Activated B cell treated with CpG ODN at 0.5 μM for 24 hours (primary cell): ENCODE measurements around the gene RTL3. TPM values are rescaled to one million over a fixed set of nuclear protein-coding genes. Genes with fewer than 3 reads are reported as not detected.

ENCODE experiments used
- ATAC-seq: fragments of 200-7000 bp; cut with Tn5 transposase; one replicate; pipeline ENCODE4 v1.10.0; 2021; ENCODE audit warnings: low read depth, mild to moderate bottlenecking, moderate library complexity
- CTCF ChIA-PET: fragments of 350-600 bp; sonication (Branson Sonifier 250); formaldehyde crosslinking; loops from one replicate; lab custom pipeline; 2021; ENCODE audit warnings: antibody characterized with exemption; lab: Charles Lee
- POLR2A ChIA-PET: fragments of 350-600 bp; sonication (Branson Sonifier 250); formaldehyde crosslinking; loops from one replicate; lab custom pipeline; 2021; ENCODE audit warnings: antibody characterized with exemption; lab: Charles Lee
- DNase-seq: peaks from one replicate; pipeline ENCODE4 v3.0.0; 2022
- H3K27ac Mint-ChIP-seq: one replicate; pipeline ENCODE4 v1.8.0; 2020; ENCODE audit warnings: mixed read lengths
- H3K27me3 Mint-ChIP-seq: one replicate; pipeline ENCODE4 v1.8.0; 2021; ENCODE audit warnings: mixed read lengths
- H3K36me3 Mint-ChIP-seq: one replicate; pipeline ENCODE4 v1.8.0; 2021; ENCODE audit warnings: low read depth, mixed read lengths
- H3K4me1 Mint-ChIP-seq: one replicate; pipeline ENCODE4 v1.8.0; 2021; ENCODE audit warnings: mixed read lengths
- H3K4me3 Mint-ChIP-seq: one replicate; pipeline ENCODE4 v1.8.0; 2020; ENCODE audit warnings: mild to moderate bottlenecking, mixed read lengths
- H3K9me3 Mint-ChIP-seq: one replicate; pipeline ENCODE4 v1.8.0; 2020; ENCODE audit warnings: mixed read lengths
- CTCF ChIP-seq: fragments of 200-600 bp; IDR thresholded peaks from one replicate; pipeline ENCODE4 v1.8.0; 2022; ENCODE audit warnings: antibody characterized with exemption, mild to moderate bottlenecking
- intact Hi-C: fragments of 100-400 bp; cut with micrococcal nuclease; formaldehyde crosslinking; loops from one replicate; pipeline ENCODE4 v1.15.1; 2024
- total RNA-seq: library from RNA; stranded (reverse); gene quantifications from 2 replicates; pipeline ENCODE4 v1.2.3, GENCODE V29; 2022

The RTL3 gene
- total RNA-seq, 1 donor from 2014 or later, result not detected

DNA sequence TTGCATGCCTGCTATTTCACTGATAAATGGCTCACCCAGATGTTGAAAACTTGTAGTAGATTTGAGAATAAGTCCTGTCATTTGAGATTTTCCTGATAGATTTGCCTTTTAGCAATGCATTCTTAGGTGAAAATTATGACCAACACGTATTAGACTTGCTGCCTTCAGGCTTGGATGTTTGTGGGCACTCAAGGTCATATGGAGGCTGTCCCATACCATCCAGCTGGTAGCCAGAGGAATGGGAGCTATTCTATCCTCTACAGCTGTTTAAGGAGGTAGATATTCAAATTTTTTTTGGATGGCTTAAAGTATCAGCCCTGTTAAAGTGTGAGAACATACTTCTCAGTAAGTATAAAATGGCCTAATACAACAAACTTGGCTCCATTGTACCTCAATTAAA is 34.7 kb downstream of the RTL3 start:
- intact Hi-C loops, result no loop called here
- no peak overlapping the region for H3K4me3 Mint-ChIP-seq
- H3K36me3 Mint-ChIP-seq, result no peaks in the 10 kb centered on the region
- DNase-seq (no peak), ATAC-seq (no peak)
- TF ChIP-seq CTCF, result no peak
- no peaks in the 10 kb centered on the region for H3K4me1 Mint-ChIP-seq
- ChIA-PET POLR2A (no interaction called here), CTCF (no interaction called here)
- no peaks in the 10 kb centered on the region for H3K9me3 Mint-ChIP-seq
- no peak overlapping the region for H3K27ac Mint-ChIP-seq
- no peaks in the 10 kb centered on the region for H3K27me3 Mint-ChIP-seq

DNA sequence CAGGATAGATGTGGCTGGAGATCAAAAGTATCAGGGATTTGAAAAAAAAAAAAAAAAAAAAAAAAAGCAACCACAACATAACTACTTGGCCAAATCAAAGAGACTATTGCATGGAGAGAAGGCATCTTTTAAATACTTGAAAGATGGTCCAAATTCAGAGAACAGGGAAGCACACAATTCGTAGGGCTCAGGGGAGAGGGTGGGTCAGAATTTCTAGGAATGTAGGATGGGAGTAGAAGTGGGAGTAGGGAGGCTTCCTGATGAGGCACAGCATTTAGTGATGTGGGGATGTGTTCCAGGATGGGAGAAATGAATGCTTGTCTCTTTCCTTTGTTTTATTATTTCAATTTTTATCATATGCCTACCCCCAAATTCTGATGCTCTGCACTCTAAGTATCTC is 36.3 kb downstream of the RTL3 start:
- Mint-ChIP-seq H3K4me3 (no peak overlapping the region), H3K36me3 (no peaks in the 10 kb centered on the region), H3K27me3 (no peaks in the 10 kb centered on the region), H3K27ac (no peak overlapping the region), H3K9me3 (no peaks in the 10 kb centered on the region), H3K4me1 (no peaks in the 10 kb centered on the region)
- no peak for DNase-seq
- ATAC-seq, result no peak
- no peak for TF ChIP-seq CTCF
- ChIA-PET CTCF (no interaction called here), POLR2A (no interaction called here)
- intact Hi-C loops, result no loop called here

GRCh38 chrX:78619834-78620233 is 39.3 kb downstream of the RTL3 start:
- no peaks in the 10 kb centered on the region for H3K9me3 Mint-ChIP-seq
- no peaks in the 10 kb centered on the region for H3K36me3 Mint-ChIP-seq
- POLR2A ChIA-PET, result no interaction called here
- no peaks in the 10 kb centered on the region for H3K4me1 Mint-ChIP-seq
- intact Hi-C loops, result no loop called here
- H3K4me3 Mint-ChIP-seq, result no peak overlapping the region
- ATAC-seq, result no peak
- no peak for DNase-seq
- no peak overlapping the region for H3K27ac Mint-ChIP-seq
- H3K27me3 Mint-ChIP-seq, result no peaks in the 10 kb centered on the region
- CTCF ChIA-PET, result no interaction called here
- no peak for TF ChIP-seq CTCF

GRCh38 chrX:78618987-78619386 is 40.1 kb downstream of the RTL3 start:
- CTCF ChIA-PET, result no interaction called here
- Mint-ChIP-seq H3K27me3 (no peaks in the 10 kb centered on the region), H3K27ac (no peak overlapping the region), H3K4me1 (no peaks in the 10 kb centered on the region), H3K4me3 (no peak overlapping the region), H3K9me3 (no peaks in the 10 kb centered on the region), H3K36me3 (no peaks in the 10 kb centered on the region)
- DNase-seq (no peak), ATAC-seq (no peak)
- intact Hi-C loops, result no loop called here
- TF ChIP-seq CTCF, result no peak
- POLR2A ChIA-PET, result no interaction called here

- CTCF ChIA-PET, result no interaction called here
- no peaks in the 10 kb centered on the region for H3K9me3 Mint-ChIP-seq
- POLR2A ChIA-PET, result no interaction called here
- no peak overlapping the region for H3K27ac Mint-ChIP-seq
- intact Hi-C loops, result no loop called here
- no peaks in the 10 kb centered on the region for H3K4me1 Mint-ChIP-seq
- H3K27me3 Mint-ChIP-seq, result no peaks in the 10 kb centered on the region
- H3K36me3 Mint-ChIP-seq, result no peaks in the 10 kb centered on the region
- no peak for ATAC-seq
- DNase-seq, result no peak
- H3K4me3 Mint-ChIP-seq, result no peak overlapping the region
- TF ChIP-seq CTCF, result no peak
Observed at GRCh38 chrX:78614264-78614663, 44.9 kb downstream of the RTL3 start.

Other genes starting within 250 kb of the RTL3 start
- gene LPAR4, start 88.4 kb upstream of the RTL3 start, total RNA-seq, result 0.11 TPM in 1 of 2 replicates, not detected in the other